BLaER1 treated with 17β-estradiol and CSF1 and Interleukin-3, amounts not matched to agents 10 nM and 100 nM (cell line): ENCODE results near the gene ACBD5.
"Not testable (repeated sequence)": the region's sequence is repeated elsewhere in the genome, so short reads cannot be mapped to it uniquely, and the experiment has no call there.

Experiments
- H3K27ac ChIP-seq, 11 experiments: shearing (Covaris generic); formaldehyde crosslinking; 2 replicates each; pipeline ENCODE4 v1.8.1; 2022
- H3K27me3 ChIP-seq, 11 experiments: shearing (Covaris generic); formaldehyde crosslinking; 2 replicates each; pipeline ENCODE4 v1.8.1; 2022
- H3K36me3 ChIP-seq, 11 experiments: shearing (Covaris generic); formaldehyde crosslinking; 2 replicates each; pipeline ENCODE4 v1.8.1; 2022
- H3K4me1 ChIP-seq, 10 experiments: shearing (Covaris generic); formaldehyde crosslinking; 2 replicates each; pipeline ENCODE4 v1.8.1; 2022
- H3K4me2 ChIP-seq, 11 experiments: shearing (Covaris generic); formaldehyde crosslinking; 2 replicates each; pipeline ENCODE4 v1.8.1; 2022
- H3K4me3 ChIP-seq, 10 experiments: shearing (Covaris generic); formaldehyde crosslinking; 2 replicates each; pipeline ENCODE4 v1.8.1; 2022
- H3K9ac ChIP-seq, 11 experiments: shearing (Covaris generic); formaldehyde crosslinking; 2 replicates each; pipeline ENCODE4 v1.8.1; 2022
- H3K9me3 ChIP-seq, 11 experiments: shearing (Covaris generic); formaldehyde crosslinking; replicated peaks in 1 of 11; 2 replicates each; pipeline ENCODE4 v1.8.1; 2022
- H4K20me1 ChIP-seq, 11 experiments: shearing (Covaris generic); formaldehyde crosslinking; 2 replicates each; pipeline ENCODE4 v1.8.1; 2022
- Cebpa-rat ChIP-seq, 11 experiments: shearing (Covaris generic); IDR thresholded peaks; 2 replicates each; pipeline ENCODE4 v1.8.1; 2022

The ACBD5 gene

GRCh38 chr10:27188259-27188658 lies 52.3 kb downstream of the ACBD5 start:
- Histone ChIP-seq H3K4me2 (no peak overlapping the region), H3K9ac (no peak overlapping the region), H3K27me3 (no peaks in the 10 kb centered on the region), H3K4me3 (no peak overlapping the region), H3K27ac (no peak overlapping the region), H3K36me3 (peaks cover 34 to 58% (median 51%) of the 10 kb centered on the region in 11 experiments), H4K20me1 (no peaks in the 10 kb centered on the region), H3K9me3 (no peaks in the 10 kb centered on the region), H3K4me1 (peaks cover 0 to 11% (median 8%) of the 10 kb centered on the region in 10 experiments; a peak in 15 of 20 replicates)
- TF ChIP-seq Cebpa-rat (IDR thresholded peaks at IDR 0.05) = no peak

- Histone ChIP-seq H3K9me3 (no peaks in the 10 kb centered on the region), H3K4me2 (no peak overlapping the region), H3K36me3 (peaks cover 86 to 100% (median 97%) of the 10 kb centered on the region in 11 experiments), H3K27me3 (no peaks in the 10 kb centered on the region), H3K4me1 (no peaks in the 10 kb centered on the region), H4K20me1 (no peaks in the 10 kb centered on the region; a peak in 2 of 22 replicates), H3K27ac (no peak overlapping the region), H3K4me3 (no peak overlapping the region), H3K9ac (no peak overlapping the region)
- no peak for TF ChIP-seq Cebpa-rat (IDR thresholded peaks at IDR 0.05)
These were observed 70.7 kb downstream of the ACBD5 start for GRCh38 chr10:27169849-27170248.

- Histone ChIP-seq H4K20me1 (peaks cover 6 to 34% (median 14%) of the 10 kb centered on the region in 11 experiments; a peak in 18 of 22 replicates), H3K27me3 (no peaks in the 10 kb centered on the region), H3K27ac (no peak overlapping the region), H3K4me1 (peaks cover 14 to 22% (median 20%) of the 10 kb centered on the region in 10 experiments), H3K4me3 (no peak overlapping the region; a peak in 1 of 20 replicates), H3K36me3 (peaks cover 52 to 60% (median 54%) of the 10 kb centered on the region in 11 experiments), H3K9ac (peak overlapping the region in 1 of 11 experiments; percentile 7; a peak in 2 of 22 replicates), H3K9me3 (no peaks in the 10 kb centered on the region), H3K4me2 (peak overlapping the region; percentile 13 to 98 (median 91); a peak in 9 of 22 replicates)
- TF ChIP-seq Cebpa-rat (IDR thresholded peaks at IDR 0.05) = no peak
These were observed 82.2 kb downstream of the ACBD5 start for GRCh38 chr10:27158421-27158820.

GRCh38 chr10:27157150-27157549 lies 83.4 kb downstream of the ACBD5 start:
- Histone ChIP-seq H3K4me1 (peaks cover 24 to 33% (median 30%) of the 10 kb centered on the region in 10 experiments), H4K20me1 (peaks cover 14 to 46% (median 26%) of the 10 kb centered on the region in 11 experiments; a peak in 20 of 22 replicates), H3K27ac (peak overlapping the region in 10 of 11 experiments; percentile 93 to 100 (median 97); a peak in 20 of 22 replicates), H3K9me3 (no peaks in the 10 kb centered on the region), H3K9ac (peak overlapping the region; percentile 91 to 100 (median 97)), H3K4me3 (peak overlapping the region; percentile 84 to 97 (median 93); a peak in 19 of 20 replicates), H3K4me2 (peak overlapping the region; percentile 87 to 98 (median 94)), H3K27me3 (no peaks in the 10 kb centered on the region), H3K36me3 (peaks cover 40 to 48% (median 43%) of the 10 kb centered on the region in 11 experiments)
- TF ChIP-seq Cebpa-rat (IDR thresholded peaks at IDR 0.05) = no peak

GRCh38 chr10:27156566-27156965 lies 84.0 kb downstream of the ACBD5 start:
- not testable (repeated sequence) for H3K27me3 ChIP-seq, H3K9me3 ChIP-seq
- Histone ChIP-seq H3K4me1 (peaks cover 24 to 37% (median 32%) of the 10 kb centered on the region in 10 experiments), H3K4me2 (peak overlapping the region; percentile 87 to 98 (median 94)), H3K9ac (peak overlapping the region; percentile 91 to 100 (median 97)), H3K4me3 (peak overlapping the region; percentile 84 to 97 (median 93)), H3K27ac (peak overlapping the region; percentile 93 to 100 (median 98); a peak in 21 of 22 replicates), H4K20me1 (peaks cover 15 to 51% (median 32%) of the 10 kb centered on the region in 11 experiments; a peak in 20 of 22 replicates), H3K36me3 (peaks cover 34 to 48% (median 38%) of the 10 kb centered on the region in 11 experiments)

- TF ChIP-seq Cebpa-rat (IDR thresholded peaks at IDR 0.05) = no peak
- Histone ChIP-seq H3K4me3 (peak within 1 kb of the TSS; percentile 84 to 97 (median 93)), H3K27ac (peak within 1 kb of the TSS; percentile 93 to 100 (median 98)), H3K9ac (peak within 1 kb of the TSS; percentile 91 to 100 (median 97)), H3K36me3 (peaks cover 21 to 48% (median 35%) of the 10 kb centered on the region in 11 experiments), H3K4me2 (peak within 1 kb of the TSS; percentile 87 to 98 (median 94)), H3K4me1 (peaks cover 27 to 50% (median 37%) of the 10 kb centered on the region in 10 experiments), H4K20me1 (peaks cover 28 to 65% (median 45%) of the 10 kb centered on the region in 11 experiments; a peak in 21 of 22 replicates), H3K27me3 (no peaks in the 10 kb centered on the region), H3K9me3 (no peaks in the 10 kb centered on the region)
These were observed 85.4 kb downstream of the ACBD5 start, which contains the start of gene MASTL for GRCh38 chr10:27155066-27155754. MASTL (plus strand) TSS chr10:27155352; CDS start chr10:27155427, 75 bp downstream.

GRCh38 chr10:27153845-27154193 lies 86.8 kb downstream of the ACBD5 start:
- H3K4me3 ChIP-seq = peak overlapping the region; percentile 84 to 97 (median 93)
- peaks cover 17 to 48% (median 33%) of the 10 kb centered on the region in 11 experiments for H3K36me3 ChIP-seq
- H4K20me1 ChIP-seq = peaks cover 39 to 78% (median 58%) of the 10 kb centered on the region in 11 experiments
- no peaks in the 10 kb centered on the region for H3K9me3 ChIP-seq
- peak overlapping the region; percentile 93 to 100 (median 98) for H3K27ac ChIP-seq
- H3K4me2 ChIP-seq = peak overlapping the region; percentile 88 to 100 (median 96)
- no peak for TF ChIP-seq Cebpa-rat (IDR thresholded peaks at IDR 0.05)
- no peaks in the 10 kb centered on the region for H3K27me3 ChIP-seq
- peak overlapping the region; percentile 91 to 100 (median 97) for H3K9ac ChIP-seq
- H3K4me1 ChIP-seq = peaks cover 27 to 58% (median 39%) of the 10 kb centered on the region in 10 experiments

- H4K20me1 ChIP-seq = peaks cover 38 to 78% (median 61%) of the 10 kb centered on the region in 11 experiments
- H3K27me3 ChIP-seq = no peaks in the 10 kb centered on the region
- H3K4me1 ChIP-seq = peaks cover 27 to 59% (median 39%) of the 10 kb centered on the region in 10 experiments
- peak overlapping the region; percentile 88 to 100 (median 96) for H3K4me2 ChIP-seq
- peak overlapping the region; percentile 91 to 100 (median 97) for H3K9ac ChIP-seq
- no peak for TF ChIP-seq Cebpa-rat (IDR thresholded peaks at IDR 0.05)
- H3K27ac ChIP-seq = peak overlapping the region; percentile 93 to 100 (median 98)
- peaks cover 17 to 48% (median 33%) of the 10 kb centered on the region in 11 experiments for H3K36me3 ChIP-seq
- no peaks in the 10 kb centered on the region for H3K9me3 ChIP-seq
- H3K4me3 ChIP-seq = peak overlapping the region; percentile 84 to 97 (median 93)
These were observed 87.3 kb downstream of the ACBD5 start for GRCh38 chr10:27153329-27153728.

- H4K20me1 ChIP-seq = peaks cover 44 to 78% (median 63%) of the 10 kb centered on the region in 11 experiments
- TF ChIP-seq Cebpa-rat (IDR thresholded peaks at IDR 0.05) = no peak
- H3K36me3 ChIP-seq = peaks cover 21 to 48% (median 36%) of the 10 kb centered on the region in 11 experiments
- no peaks in the 10 kb centered on the region for H3K27me3 ChIP-seq
- H3K9me3 ChIP-seq = no peaks in the 10 kb centered on the region
- H3K4me2 ChIP-seq = peak overlapping the region; percentile 88 to 100 (median 96)
- H3K4me1 ChIP-seq = peaks cover 23 to 59% (median 39%) of the 10 kb centered on the region in 10 experiments
- peak overlapping the region; percentile 91 to 100 (median 97) for H3K9ac ChIP-seq
- peak overlapping the region in 8 of 11 experiments; percentile 95 to 100 (median 97); a peak in 13 of 22 replicates for H3K27ac ChIP-seq
- H3K4me3 ChIP-seq = peak overlapping the region; percentile 84 to 97 (median 93)
These were observed 87.9 kb downstream of the ACBD5 start for GRCh38 chr10:27152687-27153086.
